Measurements from ENCODE around the gene GCNT2. TPM values are rescaled to one million over a fixed set of nuclear protein-coding genes. Genes with fewer than 3 reads are reported as not detected.

The GCNT2 gene
- total RNA-seq, 1 experiment from 2014 or later: 18.3 TPM

DNA sequence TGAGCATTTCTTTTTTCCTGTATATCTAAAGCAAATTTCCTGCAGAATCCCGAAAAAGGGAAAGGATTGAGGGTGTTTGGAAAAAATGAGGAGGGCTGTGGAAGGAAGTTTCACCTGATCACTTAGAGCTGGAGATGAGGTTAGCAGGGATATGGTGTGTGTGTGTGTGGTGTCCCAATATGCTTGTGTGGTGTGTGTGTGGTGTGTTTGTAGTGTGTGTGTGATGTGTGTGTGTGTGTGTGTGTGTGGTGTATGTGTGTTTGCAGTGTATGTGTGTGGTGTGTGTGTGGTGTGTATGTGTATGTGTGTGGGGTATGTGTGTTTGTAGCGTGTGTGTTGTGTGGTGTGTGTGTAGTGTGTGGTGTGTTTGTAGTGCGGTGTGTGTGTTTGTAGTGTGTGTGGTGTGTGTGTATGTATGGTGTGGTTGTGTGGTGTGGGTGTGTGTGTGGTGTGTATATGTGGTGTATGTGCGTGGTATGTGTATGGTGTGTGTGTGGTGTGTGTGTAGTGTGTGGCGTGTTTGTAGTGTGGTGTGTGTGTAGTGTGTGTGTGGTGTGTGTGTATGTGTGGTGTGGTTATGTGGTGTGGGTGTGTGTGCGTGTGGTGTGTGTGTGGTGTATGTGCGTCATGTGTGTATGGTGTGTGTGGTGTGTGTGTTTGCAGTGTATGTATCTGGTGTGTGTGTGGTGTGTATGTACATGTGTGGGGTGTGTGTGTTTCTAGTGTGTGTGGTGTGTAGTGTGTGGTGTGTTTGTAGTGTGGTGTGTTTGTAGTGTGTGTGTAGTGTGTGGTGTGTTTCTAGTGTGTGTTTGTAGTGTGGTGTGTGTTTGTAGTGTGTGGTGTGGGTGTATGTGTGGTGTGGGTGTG, 67.6 kb downstream of the GCNT2 start:
- H2AFZ ChIP-seq (ENCODE audit: low read length): no peak overlapping the region
- H3K79me2 ChIP-seq (ENCODE audit: low read length): no peaks in the 10 kb centered on the region
- ChIA-PET CTCF (no interaction called here), POLR2A (ENCODE audit: unreplicated experiment) (no interaction called here)
- intact Hi-C loops (cut with micrococcal nuclease): no loop called here
- H3K4me2 ChIP-seq (ENCODE audit: low read length): no peak overlapping the region
- no peaks in the 10 kb centered on the region for H3K9me3 ChIP-seq (ENCODE audit: low read length)
- H3F3A ChIP-seq (ENCODE audit: low read length, unreplicated experiment): no peaks in the 10 kb centered on the region
- H3K4me1 ChIP-seq (ENCODE audit: insufficient read depth, low read length): no peaks in the 10 kb centered on the region
- H3K27me3 ChIP-seq (ENCODE audit: low read length): no peaks in the 10 kb centered on the region
- H3K4me3 ChIP-seq (ENCODE audit: low read length): no peak overlapping the region
- TF ChIP-seq EZH2 (IDR thresholded peaks at IDR 0.05; ENCODE audit: low read length, unreplicated experiment) (no peak), EZH2phosphoT487 (IDR thresholded peaks at IDR 0.05; ENCODE audit: borderline replicate concordance, low read length) (no peak)
- TF ChIP-seq, protein P1, sequence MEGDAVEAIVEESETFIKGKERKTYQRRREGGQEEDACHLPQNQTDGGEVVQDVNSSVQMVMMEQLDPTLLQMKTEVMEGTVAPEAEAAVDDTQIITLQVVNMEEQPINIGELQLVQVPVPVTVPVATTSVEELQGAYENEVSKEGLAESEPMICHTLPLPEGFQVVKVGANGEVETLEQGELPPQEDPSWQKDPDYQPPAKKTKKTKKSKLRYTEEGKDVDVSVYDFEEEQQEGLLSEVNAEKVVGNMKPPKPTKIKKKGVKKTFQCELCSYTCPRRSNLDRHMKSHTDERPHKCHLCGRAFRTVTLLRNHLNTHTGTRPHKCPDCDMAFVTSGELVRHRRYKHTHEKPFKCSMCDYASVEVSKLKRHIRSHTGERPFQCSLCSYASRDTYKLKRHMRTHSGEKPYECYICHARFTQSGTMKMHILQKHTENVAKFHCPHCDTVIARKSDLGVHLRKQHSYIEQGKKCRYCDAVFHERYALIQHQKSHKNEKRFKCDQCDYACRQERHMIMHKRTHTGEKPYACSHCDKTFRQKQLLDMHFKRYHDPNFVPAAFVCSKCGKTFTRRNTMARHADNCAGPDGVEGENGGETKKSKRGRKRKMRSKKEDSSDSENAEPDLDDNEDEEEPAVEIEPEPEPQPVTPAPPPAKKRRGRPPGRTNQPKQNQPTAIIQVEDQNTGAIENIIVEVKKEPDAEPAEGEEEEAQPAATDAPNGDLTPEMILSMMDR (conservative IDR thresholded peaks at IDR 0.05; ENCODE audit: low read depth, low read length): no peak
- H3K9me2 ChIP-seq (replicated peaks; ENCODE audit: low read length): no peaks in the 10 kb centered on the region
- no peaks in the 10 kb centered on the region for H3K36me3 ChIP-seq (ENCODE audit: low read depth, low read length)
- BruUV-seq (replicated peaks): no TSS peak
- no peak overlapping the region for H3K27ac ChIP-seq (ENCODE audit: low read length)
- no peak overlapping the region for H3K9ac ChIP-seq (ENCODE audit: low read length)
- ATAC-seq (no peak), DNase-seq (no peak)
- H4K20me1 ChIP-seq (ENCODE audit: low read length): no peaks in the 10 kb centered on the region

DNA sequence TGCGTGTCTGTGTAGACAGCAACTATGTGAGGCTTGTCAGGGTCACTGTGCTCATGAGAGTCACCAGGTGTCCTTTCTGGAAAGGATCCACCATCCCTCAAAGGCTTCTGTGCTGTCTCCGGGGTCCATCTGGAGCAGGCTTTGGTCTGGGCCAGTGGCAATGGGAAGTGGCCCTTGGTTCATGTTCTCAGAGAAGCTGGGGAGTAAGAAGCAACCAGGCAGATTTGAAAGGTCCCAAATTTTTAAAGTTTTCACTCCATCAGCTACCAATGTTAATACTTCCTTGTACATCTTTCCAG, 68.2 kb downstream of the GCNT2 start:
- no peaks in the 10 kb centered on the region for H3F3A ChIP-seq (ENCODE audit: low read length, unreplicated experiment)
- intact Hi-C loops (cut with micrococcal nuclease): no loop called here
- TF ChIP-seq EZH2 (IDR thresholded peaks at IDR 0.05; ENCODE audit: low read length, unreplicated experiment): no peak
- no peaks in the 10 kb centered on the region for H3K9me2 ChIP-seq (replicated peaks; ENCODE audit: low read length)
- no peak overlapping the region for H3K4me3 ChIP-seq (ENCODE audit: low read length)
- no peak overlapping the region for H3K9ac ChIP-seq (ENCODE audit: low read length)
- no peaks in the 10 kb centered on the region for H4K20me1 ChIP-seq (ENCODE audit: low read length)
- no peaks in the 10 kb centered on the region for H3K36me3 ChIP-seq (ENCODE audit: low read depth, low read length)
- no peaks in the 10 kb centered on the region for H3K79me2 ChIP-seq (ENCODE audit: low read length)
- H3K4me2 ChIP-seq (ENCODE audit: low read length): no peak overlapping the region
- H3K9me3 ChIP-seq (ENCODE audit: low read length): no peaks in the 10 kb centered on the region
- BruUV-seq (replicated peaks): no TSS peak
- no peak overlapping the region for H3K27ac ChIP-seq (ENCODE audit: low read length)
- ChIA-PET CTCF (no interaction called here), POLR2A (ENCODE audit: unreplicated experiment) (no interaction called here)
- H3K4me1 ChIP-seq (ENCODE audit: insufficient read depth, low read length): no peaks in the 10 kb centered on the region
- ATAC-seq: no peak
- no peak overlapping the region for H2AFZ ChIP-seq (ENCODE audit: low read length)
- no peak for DNase-seq
- no peaks in the 10 kb centered on the region for H3K27me3 ChIP-seq (ENCODE audit: low read length)

DNA sequence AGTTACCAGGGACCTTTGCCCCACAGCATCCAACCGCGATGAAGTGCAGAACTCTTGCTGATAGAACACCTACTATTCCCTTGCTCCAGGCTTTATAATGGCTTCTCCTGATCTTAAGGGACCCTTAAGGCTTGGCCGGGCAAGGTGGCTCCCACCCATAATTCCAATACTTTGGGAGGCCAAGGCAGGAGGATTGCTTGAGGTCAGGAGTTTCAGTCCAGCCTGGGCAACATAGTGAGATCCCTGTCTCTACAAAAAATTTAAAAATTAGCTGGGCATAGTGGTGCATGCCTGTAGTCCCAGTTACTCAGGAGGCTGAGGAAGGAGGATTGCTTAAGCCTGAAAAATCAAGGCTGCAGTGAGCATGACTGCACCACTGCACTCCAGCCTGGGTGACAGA, 68.8 kb downstream of the GCNT2 start:
- H3K4me3 ChIP-seq (ENCODE audit: low read length): no peak overlapping the region
- H2AFZ ChIP-seq (ENCODE audit: low read length): no peak overlapping the region
- no peaks in the 10 kb centered on the region for H4K20me1 ChIP-seq (ENCODE audit: low read length)
- H3F3A ChIP-seq (ENCODE audit: low read length, unreplicated experiment): no peaks in the 10 kb centered on the region
- POLR2A ChIA-PET (ENCODE audit: unreplicated experiment): no interaction called here
- no peaks in the 10 kb centered on the region for H3K79me2 ChIP-seq (ENCODE audit: low read length)
- H3K9me2 ChIP-seq (replicated peaks; ENCODE audit: low read length): no peaks in the 10 kb centered on the region
- intact Hi-C loops (cut with micrococcal nuclease): no loop called here
- no TSS peak for BruUV-seq (replicated peaks)
- no peaks in the 10 kb centered on the region for H3K4me1 ChIP-seq (ENCODE audit: insufficient read depth, low read length)
- no peak for DNase-seq
- H3K27ac ChIP-seq (ENCODE audit: low read length): no peak overlapping the region
- ATAC-seq: no peak
- no peak overlapping the region for H3K4me2 ChIP-seq (ENCODE audit: low read length)
- no peak overlapping the region for H3K9ac ChIP-seq (ENCODE audit: low read length)
- H3K36me3 ChIP-seq (ENCODE audit: low read depth, low read length): no peaks in the 10 kb centered on the region
- no peaks in the 10 kb centered on the region for H3K9me3 ChIP-seq (ENCODE audit: low read length)
- no peaks in the 10 kb centered on the region for H3K27me3 ChIP-seq (ENCODE audit: low read length)
- CTCF ChIA-PET: no interaction called here
- TF ChIP-seq EZH2 (IDR thresholded peaks at IDR 0.05; ENCODE audit: low read length, unreplicated experiment): no peak
- TF ChIP-seq, protein P1 (conservative IDR thresholded peaks at IDR 0.05; ENCODE audit: low read depth, low read length): no peak
- no peak for TF ChIP-seq EZH2phosphoT487 (IDR thresholded peaks at IDR 0.05; ENCODE audit: borderline replicate concordance, low read length)
